PFSK-1 (cell line): ENCODE results near the gene MAST4.

ENCODE experiments used
- FOXP2 ChIP-seq: optimal IDR thresholded peaks from 2 replicates; pipeline ENCODE3; 2011; ENCODE audit warnings: borderline replicate concordance, control low read depth, inconsistent platforms; ENCODE audit not compliant: insufficient read depth; ENCODE audit errors: extremely low read length, extremely low read depth
- POLR2AphosphoS5 ChIP-seq: IDR thresholded peaks from 2 replicates; pipeline ENCODE4 v1.6.1; 2012; ENCODE audit warnings: low read depth, mild to moderate bottlenecking, control low read depth, low read length, moderate library complexity
- SIN3A ChIP-seq: IDR thresholded peaks from 2 replicates; pipeline ENCODE4 v1.6.1; 2012; ENCODE audit warnings: mild to moderate bottlenecking, low read length, moderate library complexity, borderline replicate concordance; ENCODE audit not compliant: insufficient read depth
- TAF1 ChIP-seq: IDR thresholded peaks from 2 replicates; pipeline ENCODE4 v1.6.1; 2012; ENCODE audit warnings: low read length, control low read depth, borderline replicate concordance; ENCODE audit not compliant: insufficient read depth
- TF ChIP-seq, protein P1 (sequence below), 2 experiments: IDR thresholded peaks; 2 replicates each; pipeline versions ENCODE4 v1.6.1 to v1.8.0; 2011 to 2012; ENCODE audit warnings: low read depth in 2 of 2, low read length in 2 of 2, control low read depth in 1 of 2, inconsistent platforms in 1 of 2, mild to moderate bottlenecking in 1 of 2, moderate library complexity in 1 of 2; ENCODE audit not compliant: insufficient read depth in 1 of 2

Gene MAST4

DNA sequence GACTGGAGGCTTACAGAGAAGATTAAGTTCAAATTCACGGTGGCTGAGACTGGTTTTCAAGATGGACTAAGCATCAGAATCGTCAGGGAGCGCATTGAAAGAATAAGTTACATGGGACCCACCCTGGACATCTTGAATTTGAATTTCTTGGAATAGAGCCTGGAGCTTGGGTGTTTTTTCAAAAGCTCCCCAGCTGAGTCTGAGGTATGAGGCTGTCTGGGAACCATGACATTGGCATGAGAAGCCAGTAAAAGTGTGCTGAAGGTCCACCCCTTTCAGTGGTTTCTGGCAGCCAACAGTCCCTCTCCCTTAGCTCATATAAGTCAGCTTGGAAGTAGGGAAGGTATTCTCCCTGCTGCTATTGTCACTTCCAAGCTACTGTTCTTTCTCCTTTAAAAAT is 97.8 kb downstream of the MAST4 start:
- TF ChIP-seq, protein P1, sequence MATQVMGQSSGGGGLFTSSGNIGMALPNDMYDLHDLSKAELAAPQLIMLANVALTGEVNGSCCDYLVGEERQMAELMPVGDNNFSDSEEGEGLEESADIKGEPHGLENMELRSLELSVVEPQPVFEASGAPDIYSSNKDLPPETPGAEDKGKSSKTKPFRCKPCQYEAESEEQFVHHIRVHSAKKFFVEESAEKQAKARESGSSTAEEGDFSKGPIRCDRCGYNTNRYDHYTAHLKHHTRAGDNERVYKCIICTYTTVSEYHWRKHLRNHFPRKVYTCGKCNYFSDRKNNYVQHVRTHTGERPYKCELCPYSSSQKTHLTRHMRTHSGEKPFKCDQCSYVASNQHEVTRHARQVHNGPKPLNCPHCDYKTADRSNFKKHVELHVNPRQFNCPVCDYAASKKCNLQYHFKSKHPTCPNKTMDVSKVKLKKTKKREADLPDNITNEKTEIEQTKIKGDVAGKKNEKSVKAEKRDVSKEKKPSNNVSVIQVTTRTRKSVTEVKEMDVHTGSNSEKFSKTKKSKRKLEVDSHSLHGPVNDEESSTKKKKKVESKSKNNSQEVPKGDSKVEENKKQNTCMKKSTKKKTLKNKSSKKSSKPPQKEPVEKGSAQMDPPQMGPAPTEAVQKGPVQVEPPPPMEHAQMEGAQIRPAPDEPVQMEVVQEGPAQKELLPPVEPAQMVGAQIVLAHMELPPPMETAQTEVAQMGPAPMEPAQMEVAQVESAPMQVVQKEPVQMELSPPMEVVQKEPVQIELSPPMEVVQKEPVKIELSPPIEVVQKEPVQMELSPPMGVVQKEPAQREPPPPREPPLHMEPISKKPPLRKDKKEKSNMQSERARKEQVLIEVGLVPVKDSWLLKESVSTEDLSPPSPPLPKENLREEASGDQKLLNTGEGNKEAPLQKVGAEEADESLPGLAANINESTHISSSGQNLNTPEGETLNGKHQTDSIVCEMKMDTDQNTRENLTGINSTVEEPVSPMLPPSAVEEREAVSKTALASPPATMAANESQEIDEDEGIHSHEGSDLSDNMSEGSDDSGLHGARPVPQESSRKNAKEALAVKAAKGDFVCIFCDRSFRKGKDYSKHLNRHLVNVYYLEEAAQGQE (IDR thresholded peaks at IDR 0.05; ENCODE audit: insufficient read depth in 1 of 2, low read depth in 2 of 2, low read length in 2 of 2) = no peak
- TF ChIP-seq FOXP2 (no peak), SIN3A (no peak), TAF1 (no peak), POLR2AphosphoS5 (no peak)

DNA sequence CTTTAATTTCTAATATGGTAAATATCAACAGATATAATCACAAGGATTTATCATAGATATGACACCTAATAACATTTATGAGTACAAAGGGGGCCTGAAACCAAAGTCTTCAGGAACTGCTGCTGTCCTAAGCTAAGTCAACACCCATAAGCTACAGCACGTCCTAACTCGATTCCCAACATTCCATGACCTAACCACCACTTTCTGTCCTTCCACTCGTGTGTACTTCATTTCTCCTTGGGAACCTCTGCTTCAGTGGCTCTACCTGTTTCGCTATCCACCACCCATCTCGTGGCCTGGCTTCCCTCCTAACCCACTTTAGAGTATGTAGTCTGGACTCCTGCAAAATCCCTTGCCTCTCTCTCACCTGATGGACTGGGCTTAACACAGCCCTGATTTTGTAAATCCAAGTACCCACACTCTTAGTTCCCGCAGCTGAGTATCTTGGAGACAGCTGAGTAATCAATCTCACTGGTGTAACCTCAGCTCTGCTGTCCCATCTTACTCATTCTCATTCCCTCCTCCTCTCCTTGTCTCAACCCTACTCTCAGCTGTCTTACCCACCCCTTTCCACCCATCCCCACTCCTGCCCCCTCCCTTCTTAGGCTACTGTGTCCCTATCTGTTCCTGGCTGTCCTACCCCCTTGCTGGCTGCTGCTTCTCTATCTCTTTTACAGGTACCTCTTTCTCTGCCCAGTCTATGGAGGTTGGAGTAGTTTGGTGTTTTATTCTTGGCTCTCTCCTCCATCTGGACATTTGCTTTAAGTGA is 101.8 kb downstream of the MAST4 start:
- no peak for TF ChIP-seq POLR2AphosphoS5
- TF ChIP-seq FOXP2 = no peak
- TF ChIP-seq, protein P1 (IDR thresholded peaks at IDR 0.05; ENCODE audit: insufficient read depth in 1 of 2, low read depth in 2 of 2, low read length in 2 of 2) = no peak
- TF ChIP-seq TAF1 = no peak
- TF ChIP-seq SIN3A = no peak

DNA sequence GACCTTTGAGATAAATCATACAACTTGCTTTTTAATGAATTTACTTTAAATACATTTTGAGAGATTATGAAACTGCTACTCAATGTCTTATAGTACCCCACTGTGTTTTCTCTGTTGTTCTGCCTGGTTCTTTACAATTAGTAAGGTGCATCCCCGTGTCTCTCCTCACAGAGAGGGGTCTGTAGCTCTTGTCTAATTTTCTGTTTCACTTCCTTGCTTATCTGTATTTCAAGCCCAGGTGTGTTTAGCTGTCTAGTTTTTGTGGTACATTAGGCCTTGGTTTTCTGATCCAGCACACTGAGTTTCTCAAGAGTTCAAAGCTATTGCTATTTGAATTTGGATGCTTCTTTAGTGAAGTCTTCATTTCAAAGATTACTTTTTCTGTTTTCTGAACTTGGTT is 105.1 kb downstream of the MAST4 start:
- TF ChIP-seq FOXP2 (no peak), POLR2AphosphoS5 (no peak), TAF1 (no peak), SIN3A (no peak)
- TF ChIP-seq, protein P1 (IDR thresholded peaks at IDR 0.05; ENCODE audit: insufficient read depth in 1 of 2, low read depth in 2 of 2, low read length in 2 of 2) = no peak

DNA sequence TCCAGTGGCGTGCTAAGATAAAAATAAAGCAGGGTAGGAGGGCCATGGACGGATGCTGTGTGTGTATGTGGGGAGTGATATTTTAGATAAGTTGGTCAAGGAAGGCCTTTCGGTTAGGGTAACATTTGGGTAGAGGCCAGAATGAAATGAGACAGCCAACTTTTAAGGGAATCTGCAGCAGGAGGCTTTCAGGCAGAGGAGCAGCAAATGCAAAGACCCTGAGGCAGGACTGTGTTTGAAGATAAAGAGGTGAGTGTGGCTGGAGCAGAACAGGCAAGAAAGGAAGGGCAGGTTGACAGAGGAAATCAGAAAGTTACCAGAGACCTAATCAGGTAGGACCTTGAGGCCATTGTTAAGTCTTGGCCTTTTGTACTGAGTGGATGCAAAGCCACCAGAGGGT is 106.2 kb downstream of the MAST4 start:
- TF ChIP-seq, protein P1 (IDR thresholded peaks at IDR 0.05; ENCODE audit: insufficient read depth in 1 of 2, low read depth in 2 of 2, low read length in 2 of 2) = no peak
- TF ChIP-seq SIN3A (no peak), POLR2AphosphoS5 (no peak), FOXP2 (no peak), TAF1 (no peak)
